G401 (cell line): ENCODE data around the gene LHFPL3. TPM values are rescaled to one million over a fixed set of nuclear protein-coding genes. Genes with fewer than 3 reads are reported as not detected.
"Not testable (repeated sequence)": the region's sequence is repeated elsewhere in the genome, so short reads cannot be mapped to it uniquely, and the experiment has no call there.

Experiments used
- DNase-seq: peaks from one replicate; pipeline ENCODE4 v3.0.0-alpha.2; 2015; ENCODE audit warnings: low spot score
- in situ Hi-C: cut with HindIII; loops from 2 replicates; pipeline ENCODE4 v1.10.0; 2016; ENCODE audit warnings: low sequenced_read_pairs, mixed read lengths
- total RNA-seq: library from RNA; depleted of rRNA; stranded (reverse); fragments of >200 nt; shearing (Covaris generic); gene quantifications from 2 replicates; pipeline ENCODE4 v1.2.3, GENCODE V29; 2014

Gene LHFPL3
- total RNA-seq, 1 experiment from 2014 or later: not detected

DNA sequence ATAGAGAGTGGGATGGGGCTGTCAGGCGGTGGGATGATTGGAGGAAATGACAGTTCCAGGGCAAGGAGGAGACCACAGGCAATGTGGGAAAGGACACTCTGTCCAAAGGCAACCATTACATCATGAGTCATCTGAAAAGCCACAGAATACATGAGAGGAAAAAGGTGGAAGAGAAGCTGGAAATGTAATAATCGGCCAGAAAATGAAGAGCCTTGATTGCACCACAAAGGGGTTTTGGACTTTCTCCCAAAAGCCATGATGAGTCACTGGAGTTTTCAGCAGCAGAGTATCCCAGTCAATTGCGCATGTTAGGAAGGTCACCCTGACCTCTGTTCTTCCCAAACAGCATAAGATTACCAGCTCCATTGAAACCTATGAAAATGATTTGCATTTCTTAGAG lies 222.0 kb downstream of the LHFPL3 start:
- in situ Hi-C loops: no loop called here
- DNase-seq: no peak

DNA sequence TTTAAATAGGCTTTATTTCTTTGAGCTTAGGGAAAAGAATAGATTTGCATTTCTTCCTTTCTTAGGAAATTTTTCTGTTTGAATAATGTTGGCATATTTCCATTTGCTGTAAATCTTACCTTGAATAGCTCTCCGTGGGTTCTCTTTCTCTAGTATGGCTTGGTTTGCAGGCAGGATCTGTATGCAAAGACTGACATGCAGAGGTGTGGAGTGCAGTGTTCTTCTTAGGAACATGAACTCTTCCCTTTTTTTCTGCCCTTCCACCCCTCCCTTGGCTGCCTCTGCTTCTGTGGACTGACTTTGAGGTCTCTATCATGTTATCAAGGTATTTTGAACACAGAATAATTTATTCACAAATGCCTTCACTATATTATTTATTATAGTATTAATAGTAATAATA lies 222.8 kb downstream of the LHFPL3 start:
- no peak for DNase-seq
- in situ Hi-C loops: no loop called here

GRCh38 chr7:104552102-104552501 lies 223.7 kb downstream of the LHFPL3 start:
- in situ Hi-C loops: no loop called here
- no peak for DNase-seq

DNA sequence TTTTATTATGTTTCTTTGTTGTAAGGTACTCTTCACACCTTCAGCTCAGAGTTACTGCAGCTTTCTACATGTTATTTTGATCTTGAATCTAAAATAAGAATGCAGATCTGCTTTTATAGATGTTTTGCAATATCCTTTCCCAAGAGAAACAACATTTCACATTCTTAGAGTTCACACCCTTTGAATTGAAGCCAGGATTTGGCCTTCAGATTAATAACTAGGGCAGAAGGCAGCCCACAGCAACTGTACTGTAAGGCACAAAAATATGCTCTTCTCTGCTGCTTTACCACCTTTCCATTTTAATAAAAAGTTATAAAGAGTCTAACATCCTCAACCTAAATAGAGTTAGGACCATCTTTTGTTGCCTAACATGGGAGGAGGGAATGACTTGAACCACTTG lies 224.7 kb downstream of the LHFPL3 start:
- no peak for DNase-seq
- in situ Hi-C loops: no loop called here

GRCh38 chr7:104563350-104563901 lies 235.0 kb downstream of the LHFPL3 start:
- in situ Hi-C loops, DNase-seq: not testable (repeated sequence)

DNA sequence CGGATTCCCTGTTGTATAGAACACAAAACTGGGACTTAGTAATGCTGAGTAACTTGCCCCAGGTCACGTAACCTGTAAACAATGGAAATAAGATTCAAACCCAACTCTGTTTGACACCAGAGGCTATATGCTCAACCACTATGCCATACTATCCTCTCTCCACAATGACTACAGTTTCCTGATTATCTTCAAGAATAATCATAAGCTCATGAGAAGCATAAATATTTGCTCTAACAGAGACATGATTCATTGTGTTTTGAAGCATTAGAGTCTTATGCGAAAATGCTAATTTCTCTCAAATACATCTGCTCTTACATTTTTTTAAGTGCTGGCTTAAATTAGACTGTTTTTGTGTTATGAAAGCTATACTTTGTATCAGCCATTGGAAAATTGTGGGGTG lies 241.3 kb downstream of the LHFPL3 start:
- in situ Hi-C loops: no loop called here
- DNase-seq: no peak

- in situ Hi-C loops: no loop called here
Observed at GRCh38 chr7:104572554-104572953, 244.2 kb downstream of the LHFPL3 start.

GRCh38 chr7:104584620-104585019 lies 256.2 kb downstream of the LHFPL3 start:
- DNase-seq: no peak
- in situ Hi-C loops: no loop called here

More at GRCh38 chr7:104572554-104572953, 244.2 kb downstream of the LHFPL3 start:
- DNase-seq: no peak

DNA sequence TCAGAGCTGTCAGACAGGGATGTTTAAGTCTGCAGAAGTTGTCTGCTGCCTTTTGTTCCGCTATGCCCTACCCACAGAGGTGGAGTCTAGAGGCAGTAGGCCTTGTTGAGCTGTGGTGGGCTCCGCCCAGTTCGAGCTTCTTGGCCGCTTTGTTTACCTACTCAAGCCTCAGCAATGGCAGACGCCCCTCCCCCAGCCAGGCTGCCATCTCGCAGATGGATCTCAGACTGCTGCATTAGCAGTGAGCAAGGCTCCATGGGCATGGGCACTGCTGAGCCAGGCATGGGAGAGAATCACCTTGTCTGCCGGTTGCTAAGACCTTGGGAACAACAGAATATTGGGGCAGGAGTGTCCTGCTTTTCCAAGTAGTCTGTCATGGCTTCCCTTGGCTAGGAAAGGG lies 267.2 kb downstream of the LHFPL3 start:
- in situ Hi-C loops, DNase-seq: not testable (repeated sequence)

DNA sequence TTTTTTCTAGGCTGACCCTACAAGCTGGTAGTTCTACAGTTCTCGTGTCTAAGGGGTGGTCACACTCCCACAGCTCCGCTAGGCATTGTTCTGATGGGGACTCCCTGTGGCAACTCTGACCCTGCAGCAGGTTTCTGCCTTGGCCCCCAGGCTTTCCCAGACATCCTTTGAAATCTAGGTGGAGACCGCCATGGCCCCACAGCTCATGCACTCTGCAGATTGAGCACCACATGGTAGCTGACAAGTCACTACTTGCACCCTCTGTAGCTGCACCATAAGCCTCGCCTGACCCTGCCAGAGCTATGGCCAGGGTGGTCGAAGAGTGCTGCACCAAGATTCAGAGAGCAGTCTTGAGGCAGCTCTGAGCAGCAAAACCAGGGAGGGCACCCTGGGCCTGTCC lies 275.6 kb downstream of the LHFPL3 start:
- in situ Hi-C loops: no loop called here
- DNase-seq: no peak

- no peak for DNase-seq
- in situ Hi-C loops: no loop called here
Observed at GRCh38 chr7:104604706-104605105, 276.3 kb downstream of the LHFPL3 start.

DNA sequence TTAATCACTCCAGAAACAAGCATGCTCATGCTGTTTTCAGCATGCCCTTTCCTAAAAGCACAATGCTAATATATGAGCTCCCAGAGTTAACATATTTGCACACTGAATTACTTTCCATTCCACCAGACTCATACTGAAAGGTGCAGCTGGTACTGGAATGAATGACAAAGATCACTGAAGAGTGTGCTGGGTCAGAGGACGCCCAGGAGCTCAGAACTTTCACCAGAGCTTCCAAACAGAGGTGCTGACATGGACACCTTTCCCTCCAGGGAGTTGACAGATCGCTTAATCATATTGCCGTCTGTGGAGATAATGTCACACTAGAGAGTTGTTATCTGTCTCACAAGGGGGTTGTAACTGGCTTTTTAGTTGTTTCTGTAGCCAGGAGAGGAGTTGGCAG lies 292.9 kb downstream of the LHFPL3 start:
- in situ Hi-C loops: no loop called here
- no peak for DNase-seq

DNA sequence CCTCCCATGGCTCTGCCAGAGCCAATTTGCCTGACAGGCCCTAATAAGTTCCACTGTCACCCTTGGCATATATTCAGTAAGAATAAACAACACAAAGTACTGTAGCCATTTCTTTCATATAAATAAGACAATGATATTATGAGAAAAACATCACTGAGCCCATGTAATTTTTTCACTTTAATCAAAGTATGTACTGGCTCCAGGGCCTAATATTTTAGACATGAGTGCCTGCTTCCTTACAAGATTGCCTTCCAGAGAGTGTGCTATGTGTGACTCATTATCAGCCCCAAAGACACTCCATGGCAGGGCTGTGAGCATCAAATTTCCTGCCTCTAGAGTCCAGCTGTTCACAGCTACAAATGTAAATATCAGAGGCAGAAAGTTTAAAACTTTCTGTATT lies 297.6 kb downstream of the LHFPL3 start:
- no peak for DNase-seq
- in situ Hi-C loops: no loop called here

DNA sequence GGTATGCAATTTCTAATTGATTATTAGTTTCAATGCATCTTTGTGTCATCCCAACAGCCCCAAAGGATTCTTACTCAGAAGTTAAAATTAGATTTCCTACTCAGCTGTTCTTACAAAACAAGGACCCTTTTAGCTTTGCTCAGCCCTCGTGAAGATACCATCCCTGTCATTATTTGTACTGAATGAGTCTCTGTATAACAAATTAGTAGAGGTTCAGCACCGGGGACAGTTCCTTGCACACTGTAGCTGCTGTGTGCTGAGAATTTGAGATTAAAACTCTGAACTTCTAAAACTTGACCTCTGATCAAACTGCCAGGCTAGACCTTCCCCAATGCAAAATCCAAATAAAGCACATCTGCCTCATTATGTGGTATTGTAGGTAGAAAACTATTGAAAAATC lies 299.1 kb downstream of the LHFPL3 start:
- in situ Hi-C loops: no loop called here

GRCh38 chr7:104628017-104628416 lies 299.6 kb downstream of the LHFPL3 start:
- no peak for DNase-seq
- in situ Hi-C loops: no loop called here

More for the DNA sequence above, 299.1 kb downstream of the LHFPL3 start:
- no peak for DNase-seq

DNA sequence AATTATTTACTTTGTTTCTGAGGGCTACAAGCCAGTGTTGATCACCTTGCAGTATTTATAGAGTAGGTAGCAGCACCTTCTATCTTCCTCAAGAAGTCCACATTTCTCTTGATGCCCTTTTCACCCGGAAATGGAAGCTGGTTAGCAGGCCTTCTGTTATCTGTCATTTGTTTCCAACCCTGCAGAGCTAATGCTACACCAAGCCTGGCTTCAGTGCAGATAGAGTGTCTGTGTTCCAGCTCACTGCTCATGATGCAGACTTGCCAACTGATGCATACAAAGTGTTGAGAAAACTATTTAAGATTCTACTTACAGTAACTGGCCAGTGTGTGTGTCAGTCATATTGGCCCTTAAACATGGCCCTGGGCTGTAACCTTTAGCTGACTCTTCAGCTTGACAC lies 301.0 kb downstream of the LHFPL3 start:
- DNase-seq: no peak
- in situ Hi-C loops: no loop called here

DNA sequence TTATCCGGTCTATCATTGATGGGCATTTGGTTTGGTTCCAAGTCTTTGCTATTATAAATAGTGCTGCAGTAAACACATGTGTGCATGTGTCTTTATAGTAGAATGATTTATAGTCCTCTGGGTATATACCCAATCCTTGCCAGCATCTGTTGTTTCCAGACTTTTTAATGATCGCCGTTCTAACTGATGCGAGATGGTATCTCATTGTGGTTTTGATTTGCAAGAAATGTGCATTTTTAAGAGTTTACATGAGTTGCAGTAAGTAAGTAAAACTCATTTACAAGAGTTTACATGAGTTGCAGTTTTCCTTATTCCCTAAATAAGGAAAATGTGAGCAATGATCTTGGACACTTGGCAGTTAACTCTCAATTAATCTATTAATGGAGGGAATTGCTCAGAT lies 312.1 kb downstream of the LHFPL3 start:
- no peak for DNase-seq
- in situ Hi-C loops: no loop called here

GRCh38 chr7:104642560-104642959 lies 314.2 kb downstream of the LHFPL3 start:
- no peak for DNase-seq
- in situ Hi-C loops: no loop called here

GRCh38 chr7:104643587-104644217 lies 315.3 kb downstream of the LHFPL3 start:
- no peak for DNase-seq
- in situ Hi-C loops: no loop called here

GRCh38 chr7:104650991-104651640 lies 322.7 kb downstream of the LHFPL3 start:
- in situ Hi-C loops: no loop called here
- DNase-seq: peak; percentile 69

DNA sequence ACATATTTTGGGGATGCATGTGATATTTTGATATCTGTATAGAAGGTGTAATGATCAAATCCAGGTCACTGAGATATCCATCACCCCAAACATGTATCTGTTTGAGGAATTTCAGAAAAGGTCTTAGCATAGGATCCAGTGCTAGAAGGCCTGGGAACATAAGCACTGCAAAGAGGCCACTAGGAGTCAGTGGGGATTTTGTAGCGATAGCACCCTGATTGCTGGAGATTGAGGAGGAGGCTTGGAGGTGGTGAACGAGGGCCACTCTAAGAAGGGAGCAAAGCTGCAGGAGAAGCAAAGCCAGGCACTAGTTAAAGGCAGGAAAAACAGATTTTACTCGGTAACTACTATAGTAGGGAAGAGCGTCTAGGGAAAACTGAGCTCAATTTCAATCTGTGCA lies 324.0 kb downstream of the LHFPL3 start:
- in situ Hi-C loops: no loop called here
- no peak for DNase-seq
